Measurements from ENCODE around the gene OBSL1. TPM values are rescaled to one million over a fixed set of nuclear protein-coding genes. Genes with fewer than 3 reads are reported as not detected.

The OBSL1 gene
- total and polyA plus RNA-seq, 12 donors: 108 to 310 (median 171) TPM

- peaks cover 0 to 28% (median 0%) of the 10 kb centered on the region in 9 donors for H3K36me3 ChIP-seq
- no peaks in the 10 kb centered on the region for H3K9me3 ChIP-seq
- WGBS, 2 donors: 24 to 35% methylated on average over 53 to 54 of the region's 54 CpGs
- peak overlapping the region; percentile 10 to 72 (median 58) for H3K4me3 ChIP-seq
- no peak for TF ChIP-seq CTCF (IDR thresholded peaks at IDR 0.05)
- H3K27me3 ChIP-seq: peaks cover 0 to 50% (median 29%) of the 10 kb centered on the region in 7 donors
- DNase-seq (no peak), ATAC-seq (peak in 7 of 8 donors; percentile 1 to 20 (median 7))
- H3K4me1 ChIP-seq: peaks cover 12 to 22% (median 17%) of the 10 kb centered on the region in 9 donors
- intact Hi-C loops (cut with DNase I): loop anchor here in 2 of 10 donors (5.0 kb wide), 1 partner anchor 46 kb away; the partner anchor contains the start of gene STK11IP (in 2 of the 2)
- H3K27ac ChIP-seq: peak overlapping the region in 2 of 10 donors; percentile 15 to 47
These were observed 19.6 kb downstream of the OBSL1 start for GRCh38 chr2:219551441-219552381.

- WGBS, 2 donors: 86 to 87% methylated on average over 9 of the region's 9 CpGs
- H3K36me3 ChIP-seq: peaks cover 0 to 11% (median 0%) of the 10 kb centered on the region in 9 donors
- intact Hi-C loops (cut with DNase I): loop anchor here in 2 of 10 donors (5.0 kb wide), 1 partner anchor 48 kb away; the partner anchor contains the start of gene STK11IP (in 2 of the 2)
These were observed 21.7 kb downstream of the OBSL1 start for GRCh38 chr2:219549619-219550018.

GRCh38 chr2:219548990-219549389 lies 22.3 kb downstream of the OBSL1 start:
- 93% methylated on average over 18 of the region's 18 CpGs for WGBS, 2 donors
- Histone ChIP-seq H3K27ac (no peak overlapping the region), H3K9me3 (no peaks in the 10 kb centered on the region), H3K36me3 (peaks cover 0 to 11% (median 0%) of the 10 kb centered on the region in 9 donors), H3K27me3 (peaks cover 0 to 73% (median 24%) of the 10 kb centered on the region in 7 donors), H3K4me3 (no peak overlapping the region), H3K4me1 (peaks cover 14 to 34% (median 25%) of the 10 kb centered on the region in 9 donors)
- TF ChIP-seq CTCF (IDR thresholded peaks at IDR 0.05): no peak
- DNase-seq (no peak), ATAC-seq (no peak)
- intact Hi-C loops (cut with DNase I): no loop called here

More at GRCh38 chr2:219549619-219550018, 21.7 kb downstream of the OBSL1 start:
- ATAC-seq (no peak), DNase-seq (no peak)
- H3K4me3 ChIP-seq: no peak overlapping the region
- no peaks in the 10 kb centered on the region for H3K9me3 ChIP-seq
- H3K27ac ChIP-seq: no peak overlapping the region
- peaks cover 12 to 28% (median 19%) of the 10 kb centered on the region in 9 donors for H3K4me1 ChIP-seq
- no peak for TF ChIP-seq CTCF (IDR thresholded peaks at IDR 0.05)
- peaks cover 0 to 68% (median 29%) of the 10 kb centered on the region in 7 donors for H3K27me3 ChIP-seq

- 96% methylated on average over 26 of the region's 26 CpGs for WGBS, 2 donors
- Histone ChIP-seq H3K4me3 (no peak overlapping the region), H3K27me3 (peaks cover 0 to 71% (median 11%) of the 10 kb centered on the region in 7 donors), H3K9me3 (no peaks in the 10 kb centered on the region), H3K27ac (no peak overlapping the region), H3K4me1 (peaks cover 8 to 33% (median 27%) of the 10 kb centered on the region in 9 donors), H3K36me3 (peaks cover 0 to 11% (median 0%) of the 10 kb centered on the region in 9 donors)
- DNase-seq (no peak), ATAC-seq (no peak)
- intact Hi-C loops (cut with DNase I): no loop called here
- TF ChIP-seq CTCF (IDR thresholded peaks at IDR 0.05): no peak
These were observed 23.7 kb downstream of the OBSL1 start for GRCh38 chr2:219547621-219548020.
